Measurements from ENCODE around the gene LDHD.

Gene LDHD

DNA sequence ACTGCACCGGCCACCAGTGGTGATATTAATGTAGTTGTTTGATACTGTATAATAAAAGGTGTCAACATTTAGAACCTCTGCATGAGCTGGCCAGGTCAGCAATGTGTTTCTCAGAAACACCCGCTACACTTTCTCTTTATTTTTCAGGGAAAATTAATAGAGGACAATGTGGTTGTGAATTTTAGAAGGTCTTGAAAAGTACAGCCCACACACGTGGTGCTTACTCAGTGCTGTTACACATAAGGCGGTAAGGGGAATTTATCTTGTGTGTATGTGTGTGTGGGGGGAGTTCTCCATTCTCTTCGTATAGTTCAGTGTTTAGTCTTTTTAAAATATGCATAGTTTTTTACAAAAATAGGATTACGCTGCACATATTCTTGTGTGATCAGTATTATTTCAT, 27.4 kb upstream of the LDHD start:
- H3K27ac ChIP-seq (ENCODE audit: low read depth, low read length, poor library complexity, severe bottlenecking): no peak overlapping the region
- no peaks in the 10 kb centered on the region for H3K36me3 ChIP-seq (ENCODE audit: insufficient read depth, low read length)
- peaks cover 4% of the 10 kb centered on the region for H3K4me1 ChIP-seq (ENCODE audit: insufficient read depth, low read length, severe bottlenecking)
- no peak overlapping the region for H2AFZ ChIP-seq (ENCODE audit: low read length)
- H4K20me1 ChIP-seq (ENCODE audit: insufficient read depth, low read length): no peaks in the 10 kb centered on the region
- no peaks in the 10 kb centered on the region for H3K9me3 ChIP-seq (ENCODE audit: low read length)
- no peaks in the 10 kb centered on the region for H3K9me2 ChIP-seq (ENCODE audit: low read depth, low read length)
- no peaks in the 10 kb centered on the region for H3K79me2 ChIP-seq (ENCODE audit: insufficient read depth, low read length)
- no peak overlapping the region for H3K4me2 ChIP-seq (ENCODE audit: low read length)
- TF ChIP-seq, protein P1, sequence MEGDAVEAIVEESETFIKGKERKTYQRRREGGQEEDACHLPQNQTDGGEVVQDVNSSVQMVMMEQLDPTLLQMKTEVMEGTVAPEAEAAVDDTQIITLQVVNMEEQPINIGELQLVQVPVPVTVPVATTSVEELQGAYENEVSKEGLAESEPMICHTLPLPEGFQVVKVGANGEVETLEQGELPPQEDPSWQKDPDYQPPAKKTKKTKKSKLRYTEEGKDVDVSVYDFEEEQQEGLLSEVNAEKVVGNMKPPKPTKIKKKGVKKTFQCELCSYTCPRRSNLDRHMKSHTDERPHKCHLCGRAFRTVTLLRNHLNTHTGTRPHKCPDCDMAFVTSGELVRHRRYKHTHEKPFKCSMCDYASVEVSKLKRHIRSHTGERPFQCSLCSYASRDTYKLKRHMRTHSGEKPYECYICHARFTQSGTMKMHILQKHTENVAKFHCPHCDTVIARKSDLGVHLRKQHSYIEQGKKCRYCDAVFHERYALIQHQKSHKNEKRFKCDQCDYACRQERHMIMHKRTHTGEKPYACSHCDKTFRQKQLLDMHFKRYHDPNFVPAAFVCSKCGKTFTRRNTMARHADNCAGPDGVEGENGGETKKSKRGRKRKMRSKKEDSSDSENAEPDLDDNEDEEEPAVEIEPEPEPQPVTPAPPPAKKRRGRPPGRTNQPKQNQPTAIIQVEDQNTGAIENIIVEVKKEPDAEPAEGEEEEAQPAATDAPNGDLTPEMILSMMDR (IDR thresholded peaks at IDR 0.05; ENCODE audit: low read length): no peak
- TF ChIP-seq EZH2 (IDR thresholded peaks at IDR 0.05; ENCODE audit: borderline replicate concordance, low read length): no peak
- no peak overlapping the region for H3K4me3 ChIP-seq (ENCODE audit: low read depth, low read length, poor library complexity, severe bottlenecking)
- no peaks in the 10 kb centered on the region for H3K27me3 ChIP-seq (ENCODE audit: insufficient read depth, low read length)
- H3F3A ChIP-seq (ENCODE audit: insufficient read depth, low read length): no peaks in the 10 kb centered on the region
- no peak overlapping the region for H3K9ac ChIP-seq (ENCODE audit: low read length)

DNA sequence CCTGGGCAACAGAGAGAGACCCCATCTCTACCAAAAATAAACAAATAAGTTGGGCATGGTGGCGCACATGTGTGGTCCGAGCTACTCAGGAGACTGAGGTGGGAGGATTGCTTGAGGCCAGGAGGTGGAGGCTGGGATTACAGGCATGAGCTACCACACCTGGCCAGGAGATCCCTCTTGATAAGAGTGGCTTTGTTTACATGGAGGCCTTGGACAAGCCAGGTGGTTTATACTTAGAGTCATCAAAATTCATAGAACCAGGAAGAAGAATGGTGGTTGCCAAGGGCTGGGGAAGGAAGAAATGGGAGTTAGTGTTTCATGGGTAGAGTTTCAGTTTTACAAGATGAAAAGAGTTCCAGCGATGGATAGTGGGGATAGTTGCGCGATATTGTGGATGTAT, 22.9 kb upstream of the LDHD start:
- no peak overlapping the region for H2AFZ ChIP-seq (ENCODE audit: low read length)
- H3K79me2 ChIP-seq (ENCODE audit: insufficient read depth, low read length): no peaks in the 10 kb centered on the region
- no peak for TF ChIP-seq EZH2 (IDR thresholded peaks at IDR 0.05; ENCODE audit: borderline replicate concordance, low read length)
- TF ChIP-seq, protein P1 (IDR thresholded peaks at IDR 0.05; ENCODE audit: low read length): no peak
- H3K4me3 ChIP-seq (ENCODE audit: low read depth, low read length, poor library complexity, severe bottlenecking): no peak overlapping the region
- H4K20me1 ChIP-seq (ENCODE audit: insufficient read depth, low read length): no peaks in the 10 kb centered on the region
- H3K27ac ChIP-seq (ENCODE audit: low read depth, low read length, poor library complexity, severe bottlenecking): no peak overlapping the region
- H3K4me2 ChIP-seq (ENCODE audit: low read length): no peak overlapping the region
- H3K27me3 ChIP-seq (ENCODE audit: insufficient read depth, low read length): no peaks in the 10 kb centered on the region
- no peaks in the 10 kb centered on the region for H3K36me3 ChIP-seq (ENCODE audit: insufficient read depth, low read length)
- no peaks in the 10 kb centered on the region for H3K9me3 ChIP-seq (ENCODE audit: low read length)
- no peaks in the 10 kb centered on the region for H3K9me2 ChIP-seq (ENCODE audit: low read depth, low read length)
- H3F3A ChIP-seq (ENCODE audit: insufficient read depth, low read length): no peaks in the 10 kb centered on the region
- H3K4me1 ChIP-seq (ENCODE audit: insufficient read depth, low read length, severe bottlenecking): no peaks in the 10 kb centered on the region
- H3K9ac ChIP-seq (ENCODE audit: low read length): no peak overlapping the region

DNA sequence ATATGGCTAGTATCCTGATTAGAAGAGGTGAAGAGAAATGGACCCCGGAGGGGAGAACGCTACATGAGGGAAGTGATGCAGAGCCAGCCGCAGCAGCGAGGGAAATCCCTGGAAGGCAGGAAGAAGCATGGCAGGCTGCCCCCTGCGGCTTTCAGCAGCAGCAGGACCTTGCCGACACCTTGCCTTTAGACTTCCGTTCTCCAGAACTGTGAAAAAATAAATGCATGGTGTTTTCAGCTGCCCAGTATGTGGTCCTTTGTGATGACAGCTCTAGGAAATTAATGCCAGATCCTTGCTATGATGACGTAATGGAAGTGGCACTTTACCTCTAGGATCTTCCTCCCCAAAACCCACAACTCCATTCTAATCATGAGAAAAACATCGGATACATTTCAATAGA, 22.1 kb upstream of the LDHD start:
- Histone ChIP-seq H3K27me3 (ENCODE audit: insufficient read depth, low read length) (no peaks in the 10 kb centered on the region), H3K4me3 (ENCODE audit: low read depth, low read length, poor library complexity, severe bottlenecking) (no peak overlapping the region), H3K9ac (ENCODE audit: low read length) (no peak overlapping the region), H3K36me3 (ENCODE audit: insufficient read depth, low read length) (no peaks in the 10 kb centered on the region), H3K27ac (ENCODE audit: low read depth, low read length, poor library complexity, severe bottlenecking) (no peak overlapping the region), H3F3A (ENCODE audit: insufficient read depth, low read length) (no peaks in the 10 kb centered on the region), H3K9me2 (ENCODE audit: low read depth, low read length) (no peaks in the 10 kb centered on the region), H3K4me1 (ENCODE audit: insufficient read depth, low read length, severe bottlenecking) (no peaks in the 10 kb centered on the region), H3K9me3 (ENCODE audit: low read length) (no peaks in the 10 kb centered on the region), H3K79me2 (ENCODE audit: insufficient read depth, low read length) (no peaks in the 10 kb centered on the region), H2AFZ (ENCODE audit: low read length) (no peak overlapping the region), H3K4me2 (ENCODE audit: low read length) (no peak overlapping the region), H4K20me1 (ENCODE audit: insufficient read depth, low read length) (no peaks in the 10 kb centered on the region)
- TF ChIP-seq EZH2 (IDR thresholded peaks at IDR 0.05; ENCODE audit: borderline replicate concordance, low read length): no peak
- TF ChIP-seq, protein P1 (IDR thresholded peaks at IDR 0.05; ENCODE audit: low read length): no peak

Measured in OCI-LY1 (cell line).